AG20443 (cell line): Measurements from ENCODE around the gene OCA2.
"Not testable (repeated sequence)": the region's sequence is repeated elsewhere in the genome, so short reads cannot be mapped to it uniquely, and the experiment has no call there.

Experiments used
- DNase-seq: peaks from one replicate; pipeline ENCODE4 v3.0.0; 2012; ENCODE audit warnings: low spot score, mixed read lengths

The OCA2 gene

DNA sequence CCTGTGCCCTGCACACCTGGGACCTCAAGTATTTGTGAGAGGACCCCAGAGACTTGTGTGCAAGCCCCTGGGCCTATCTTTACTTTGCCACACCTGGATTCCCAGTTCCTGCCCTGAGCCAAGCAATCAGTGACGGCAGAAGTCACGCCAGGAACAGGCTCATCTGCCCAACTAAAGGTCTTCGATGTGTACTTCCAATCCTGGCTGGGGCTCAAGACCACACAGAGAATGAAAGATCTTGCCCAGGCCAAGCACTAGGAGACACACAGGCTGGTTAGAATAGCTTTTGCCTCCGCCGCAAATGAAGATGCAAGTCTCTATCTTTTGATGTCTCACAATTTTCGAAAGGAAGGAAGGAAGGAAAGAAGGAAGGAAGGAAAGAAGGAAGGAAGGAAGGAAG lies 228.8 kb downstream of the OCA2 start:
- no peak for DNase-seq

DNA sequence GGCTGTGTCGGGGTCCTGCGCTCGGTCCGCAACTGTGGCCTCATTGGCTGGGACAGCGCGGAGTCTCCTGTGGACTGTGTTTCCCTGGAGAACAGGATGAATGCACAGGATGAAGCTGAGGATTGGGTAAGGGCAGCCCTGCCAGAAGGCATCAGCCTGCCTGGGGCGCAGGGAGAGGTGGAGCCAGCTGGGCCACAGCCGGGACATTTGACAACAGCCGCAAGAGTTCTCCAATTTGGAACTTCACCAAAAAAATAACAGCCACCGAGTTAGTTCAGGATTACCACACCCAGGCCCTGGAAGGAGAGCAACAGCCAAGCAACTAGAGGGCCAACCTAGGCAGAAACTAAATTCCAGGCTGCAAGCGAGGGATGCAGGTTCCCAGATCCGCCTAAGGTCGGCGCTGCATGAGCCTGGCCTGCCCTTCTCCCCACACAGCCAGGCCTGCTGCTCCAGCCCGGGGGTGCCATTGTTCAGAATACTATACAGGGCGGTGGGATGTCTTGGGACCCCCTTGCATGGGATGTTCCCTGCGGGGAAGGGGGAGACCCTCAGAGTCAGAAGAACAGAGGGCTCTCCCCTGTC lies 229.3 kb downstream of the OCA2 start:
- no peak for DNase-seq

DNA sequence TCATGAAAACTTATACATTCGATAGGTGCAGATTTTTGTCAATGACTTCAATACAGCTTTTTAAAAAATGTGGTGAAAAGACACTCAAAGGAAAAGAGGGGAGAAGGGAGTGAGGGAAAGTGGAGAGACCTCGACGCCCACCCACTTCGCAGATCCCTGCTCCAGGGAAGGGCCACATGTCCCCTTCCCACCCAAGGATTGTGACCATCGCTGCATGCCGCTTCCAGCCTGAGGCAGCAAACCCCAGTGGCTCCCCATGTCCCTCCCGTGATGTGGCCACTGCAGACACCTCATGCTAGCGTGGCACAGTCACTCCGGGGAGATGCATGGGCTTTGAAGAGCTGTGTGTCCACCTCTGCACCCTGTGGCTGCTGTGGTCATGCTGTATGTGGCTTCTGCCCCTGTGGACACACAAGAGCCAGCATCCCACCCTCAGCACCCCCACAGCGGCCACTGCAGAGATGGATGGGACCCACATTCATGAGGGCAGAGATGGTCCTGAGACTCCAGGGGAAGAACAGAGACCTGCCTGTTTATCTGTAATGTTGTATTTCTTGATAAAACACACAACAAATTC lies 230.2 kb downstream of the OCA2 start:
- no peak for DNase-seq

DNA sequence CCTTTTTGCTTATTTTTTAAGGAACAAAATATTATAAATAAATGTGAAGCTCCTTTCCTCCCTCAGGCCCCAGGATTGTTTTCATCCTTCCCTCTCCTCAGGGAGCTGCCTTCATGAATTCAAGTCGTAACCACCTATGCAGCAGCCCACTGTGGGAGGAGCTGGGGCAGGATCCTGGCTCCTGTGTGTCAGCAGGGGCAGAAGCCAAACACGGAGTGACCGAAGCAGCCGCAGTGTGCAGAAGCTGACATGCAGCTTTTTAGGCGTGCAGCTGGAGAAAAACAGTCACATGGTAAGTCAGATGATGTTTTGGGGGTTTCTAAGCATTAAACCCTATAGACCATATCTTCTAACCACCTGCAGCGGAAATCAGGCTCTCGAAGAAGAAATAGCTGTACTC lies 231.3 kb downstream of the OCA2 start:
- DNase-seq = no peak

DNA sequence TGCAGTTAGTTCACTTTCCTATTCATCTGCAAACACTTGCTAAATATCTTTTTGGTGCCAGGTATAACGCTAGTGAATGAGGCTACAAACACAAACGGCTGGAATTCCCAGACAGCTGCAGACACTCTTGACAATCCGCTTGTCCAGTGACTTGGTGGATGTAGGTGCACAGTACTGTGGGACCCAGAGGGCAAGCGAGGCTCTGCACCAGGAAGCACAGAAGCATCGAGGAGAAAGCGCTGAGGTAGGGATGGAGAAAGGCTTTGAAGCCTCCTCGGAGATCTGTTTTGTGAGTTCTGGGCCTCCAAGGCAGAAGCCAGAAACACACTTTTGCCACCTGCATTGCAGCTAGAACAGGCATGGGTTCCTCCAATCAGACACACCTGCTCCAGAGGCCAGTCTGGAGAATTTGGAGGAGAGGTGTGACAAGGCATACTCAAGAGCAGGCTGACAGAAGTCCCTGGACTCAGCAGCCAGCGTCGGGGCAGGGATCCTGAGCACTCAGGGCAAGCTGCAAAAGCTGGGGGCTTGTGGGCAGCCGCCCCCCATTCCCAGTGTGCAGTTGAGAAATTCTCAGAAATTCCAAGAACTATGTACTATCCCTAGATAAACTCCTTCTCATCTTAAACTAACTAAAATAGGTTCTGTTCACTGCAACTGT lies 232.5 kb downstream of the OCA2 start:
- DNase-seq = no peak

DNA sequence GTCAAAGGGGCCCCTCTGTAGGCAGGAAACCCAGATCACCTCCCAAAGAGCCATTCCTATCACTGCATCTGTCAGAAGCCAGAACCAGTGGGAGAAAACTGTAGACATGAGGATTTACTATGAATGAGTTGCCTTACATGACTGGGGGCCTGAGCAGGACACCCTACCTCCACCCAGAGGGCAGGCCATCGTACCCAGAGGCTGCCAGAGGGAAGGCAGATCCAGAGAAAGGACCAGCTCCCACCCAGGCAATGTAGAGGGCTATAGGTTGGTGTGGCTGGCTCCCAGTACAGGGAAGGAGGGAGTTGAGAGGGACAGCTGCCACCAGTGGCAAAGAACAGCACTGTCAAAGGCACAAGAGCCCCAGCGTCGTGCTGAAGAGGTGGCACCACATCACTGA lies 233.2 kb downstream of the OCA2 start:
- no peak for DNase-seq

DNA sequence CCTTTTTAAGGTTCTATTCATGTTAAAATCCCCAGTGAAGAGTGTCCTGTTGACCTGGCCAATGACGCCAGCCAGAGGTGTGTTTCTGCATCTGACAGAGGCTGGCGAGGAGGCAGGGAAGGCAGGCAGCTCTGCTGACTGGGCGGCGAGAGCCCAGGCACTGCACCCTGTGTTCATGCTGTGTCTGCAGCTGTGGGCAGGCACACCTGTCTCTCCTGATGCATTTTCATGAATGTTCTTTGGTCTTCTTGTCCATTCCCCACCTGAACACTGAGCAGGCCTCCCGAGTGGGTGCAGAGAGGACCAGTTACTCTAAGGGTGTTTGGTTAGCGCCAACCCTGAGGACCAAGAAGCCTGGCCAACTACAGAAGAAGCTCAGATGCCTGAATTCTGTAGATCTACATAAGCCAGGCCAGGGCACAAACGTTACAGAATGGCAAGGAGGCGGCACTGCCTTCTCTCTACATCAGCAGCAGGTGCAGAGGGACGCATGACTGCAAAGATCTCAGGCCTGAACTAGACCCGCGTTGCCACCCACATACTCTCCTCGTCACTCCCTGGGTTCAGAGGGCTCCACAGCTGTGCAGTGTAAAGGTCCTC lies 233.7 kb downstream of the OCA2 start:
- DNase-seq = no peak

DNA sequence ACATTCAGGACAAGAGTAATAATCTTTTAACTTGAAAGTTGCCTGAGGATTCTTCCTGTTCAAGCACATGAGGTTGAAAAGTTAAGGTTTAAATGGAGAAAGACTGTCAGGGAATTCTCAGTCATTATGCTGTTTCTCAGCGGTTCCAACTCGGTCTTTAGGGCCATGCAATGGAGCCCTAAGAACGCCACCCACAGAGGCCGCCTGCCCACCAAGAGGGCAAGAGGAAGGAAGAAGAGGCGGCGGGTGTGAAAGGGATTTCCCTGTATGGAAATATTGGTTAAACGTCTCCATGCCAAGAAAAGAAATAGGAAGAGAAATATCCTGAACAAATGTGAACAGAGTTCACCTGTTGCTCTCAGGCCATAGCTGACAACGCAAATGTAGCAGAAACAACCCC lies 234.4 kb downstream of the OCA2 start:
- no peak for DNase-seq

DNA sequence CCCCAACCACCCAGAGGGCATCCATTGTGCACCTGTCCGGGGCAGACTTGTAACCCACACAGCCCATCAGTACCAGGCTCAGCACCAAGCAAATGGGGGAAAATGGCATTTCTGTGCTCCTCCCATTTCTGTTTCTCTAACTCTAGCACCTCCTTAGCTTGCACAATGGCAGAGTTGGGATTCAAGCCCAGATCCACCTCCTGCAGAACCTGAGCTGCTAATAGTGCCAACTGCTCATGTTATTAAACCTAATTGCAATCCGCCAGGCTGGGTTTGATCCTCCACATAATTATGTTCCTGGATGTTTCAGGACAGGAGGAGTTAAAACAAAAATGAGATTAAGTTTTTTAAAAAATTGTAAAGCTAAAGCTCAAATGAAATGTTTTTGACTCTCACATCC lies 235.0 kb downstream of the OCA2 start:
- no peak for DNase-seq

DNA sequence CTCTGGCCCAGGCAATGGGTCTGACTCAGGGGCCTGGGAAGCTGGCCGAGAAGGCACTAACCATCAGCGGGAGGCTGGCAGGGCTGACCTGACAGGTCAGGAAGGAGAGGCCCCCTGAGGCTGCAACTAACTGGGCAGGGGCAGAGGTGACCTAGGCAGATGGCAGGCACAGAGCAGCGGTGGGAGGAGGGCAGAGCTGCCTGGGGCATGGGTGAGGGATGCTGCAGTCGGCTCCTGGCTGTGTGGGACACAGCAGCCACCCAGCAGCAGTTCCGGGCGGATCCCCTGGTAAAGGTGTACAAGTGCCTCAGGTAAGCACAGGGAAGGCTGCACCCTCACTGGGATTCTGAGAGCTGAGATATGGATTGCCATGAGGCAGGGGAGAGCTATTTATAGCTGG lies 236.1 kb downstream of the OCA2 start:
- DNase-seq = no peak

DNA sequence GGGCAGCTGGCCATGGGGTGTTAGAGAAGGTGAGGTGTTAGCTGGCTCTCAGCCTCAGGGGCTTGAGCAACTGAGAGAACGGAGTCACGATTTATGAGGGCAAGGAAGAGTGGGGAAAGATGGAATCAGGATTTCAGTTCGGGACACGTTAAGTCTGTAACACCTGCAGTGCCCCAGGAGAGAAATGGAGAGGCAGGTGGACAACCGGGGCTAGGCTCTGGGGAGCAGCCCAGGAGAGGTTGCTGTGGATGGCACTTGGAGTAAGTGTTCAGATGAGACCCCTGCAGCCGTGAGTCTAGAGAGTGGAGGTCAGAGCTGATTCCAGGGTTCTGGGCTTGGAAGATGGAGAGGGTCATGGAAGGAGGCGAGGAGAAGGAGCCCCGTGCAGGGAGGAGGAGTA lies 237.9 kb downstream of the OCA2 start:
- no peak for DNase-seq

DNA sequence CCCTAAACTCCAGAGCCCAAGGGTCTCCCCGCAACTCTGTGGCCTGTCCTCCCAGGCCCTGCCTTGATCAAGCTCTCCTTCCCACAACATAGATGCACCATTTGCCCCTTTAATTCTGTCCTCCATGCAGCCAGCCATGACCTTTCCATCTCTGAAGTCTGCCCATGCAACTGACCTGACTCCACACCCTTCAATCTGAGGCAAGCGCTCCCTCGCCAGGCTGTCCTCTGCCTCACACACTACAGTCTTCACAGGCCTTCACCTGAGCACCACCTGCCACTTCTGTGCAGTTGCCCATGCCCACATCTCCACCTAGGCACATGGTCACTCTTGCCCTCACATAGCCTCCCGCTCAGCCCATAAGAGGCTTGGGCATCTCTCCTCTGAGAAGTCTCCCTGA lies 244.0 kb downstream of the OCA2 start:
- DNase-seq = peak; percentile 2

DNA sequence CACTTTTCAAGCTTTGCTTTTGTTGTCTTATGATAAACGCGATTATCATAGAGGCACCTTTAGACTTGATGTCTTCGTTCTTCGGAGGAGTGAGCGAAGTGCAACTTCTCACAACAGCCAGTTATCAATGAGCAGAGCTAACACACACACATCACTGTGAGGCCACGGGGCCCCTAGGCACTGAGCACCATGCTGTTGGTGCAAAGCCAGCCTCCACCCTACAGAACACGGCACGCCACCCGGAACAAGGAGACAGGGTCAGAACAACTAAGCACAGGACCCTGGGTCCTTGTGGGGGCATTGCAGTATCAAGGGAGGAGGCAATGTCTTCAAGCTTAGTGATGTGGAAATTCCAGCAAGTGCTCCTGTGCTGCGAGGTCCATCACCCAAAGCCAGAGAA lies 244.5 kb downstream of the OCA2 start:
- DNase-seq = peak; percentile 2

DNA sequence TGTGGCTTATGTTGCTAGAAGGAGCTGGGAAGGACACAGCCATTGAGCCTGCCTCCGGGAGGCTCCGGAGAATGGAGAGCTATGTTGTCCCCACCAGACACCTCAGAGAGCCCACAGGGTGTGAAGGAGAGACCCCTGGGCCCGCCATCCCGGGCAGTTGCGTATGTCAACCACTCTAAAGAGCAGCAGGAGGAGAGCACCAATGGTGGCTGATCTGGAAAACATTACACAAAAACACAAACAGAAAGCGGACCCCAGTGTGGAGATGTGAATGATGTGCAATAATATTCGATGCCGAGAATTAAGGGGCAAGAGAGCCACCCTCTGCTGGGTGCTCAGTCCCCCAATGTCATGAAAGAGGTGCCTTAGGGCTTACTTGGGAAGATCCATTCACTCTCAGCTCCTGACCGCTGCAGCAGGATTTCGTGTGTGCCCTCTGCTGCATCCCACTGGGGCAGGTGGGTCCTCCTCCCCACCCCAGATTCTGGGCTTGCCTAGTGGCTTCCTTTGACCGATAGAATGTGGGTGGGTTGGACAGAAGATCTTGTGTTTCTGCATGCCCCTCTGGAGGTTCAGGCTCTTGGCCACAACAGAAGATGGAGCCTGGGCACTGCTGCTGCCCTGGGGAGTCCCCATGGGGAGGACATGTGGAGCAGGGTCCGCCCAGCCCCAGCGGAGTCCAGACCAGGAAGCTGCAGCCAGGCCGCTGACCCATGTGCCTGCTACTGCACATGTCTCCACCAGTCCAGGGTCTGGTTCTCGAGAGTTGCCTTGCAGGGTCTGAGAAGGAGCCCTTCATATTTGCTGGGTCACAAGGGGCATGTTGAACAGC lies 245.3 kb downstream of the OCA2 start:
- peak; percentile 5 for DNase-seq

DNA sequence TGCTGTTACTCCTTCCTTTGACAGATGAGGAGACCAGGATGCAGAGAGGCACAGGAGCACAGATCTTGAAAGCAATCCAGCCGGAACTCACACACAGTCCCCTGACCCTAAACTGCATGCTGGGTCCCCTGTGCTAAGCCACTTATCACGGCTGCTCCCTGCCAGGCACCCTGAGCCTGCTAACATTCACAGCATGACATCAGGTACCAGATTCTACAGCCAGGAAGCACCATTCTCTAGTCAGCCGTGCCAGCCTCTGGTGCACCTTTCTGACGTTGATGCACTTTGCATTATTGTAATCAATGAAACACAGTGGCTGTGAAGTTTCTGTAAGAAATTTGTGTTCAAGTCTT lies 247.3 kb downstream of the OCA2 start:
- DNase-seq = no peak

DNA sequence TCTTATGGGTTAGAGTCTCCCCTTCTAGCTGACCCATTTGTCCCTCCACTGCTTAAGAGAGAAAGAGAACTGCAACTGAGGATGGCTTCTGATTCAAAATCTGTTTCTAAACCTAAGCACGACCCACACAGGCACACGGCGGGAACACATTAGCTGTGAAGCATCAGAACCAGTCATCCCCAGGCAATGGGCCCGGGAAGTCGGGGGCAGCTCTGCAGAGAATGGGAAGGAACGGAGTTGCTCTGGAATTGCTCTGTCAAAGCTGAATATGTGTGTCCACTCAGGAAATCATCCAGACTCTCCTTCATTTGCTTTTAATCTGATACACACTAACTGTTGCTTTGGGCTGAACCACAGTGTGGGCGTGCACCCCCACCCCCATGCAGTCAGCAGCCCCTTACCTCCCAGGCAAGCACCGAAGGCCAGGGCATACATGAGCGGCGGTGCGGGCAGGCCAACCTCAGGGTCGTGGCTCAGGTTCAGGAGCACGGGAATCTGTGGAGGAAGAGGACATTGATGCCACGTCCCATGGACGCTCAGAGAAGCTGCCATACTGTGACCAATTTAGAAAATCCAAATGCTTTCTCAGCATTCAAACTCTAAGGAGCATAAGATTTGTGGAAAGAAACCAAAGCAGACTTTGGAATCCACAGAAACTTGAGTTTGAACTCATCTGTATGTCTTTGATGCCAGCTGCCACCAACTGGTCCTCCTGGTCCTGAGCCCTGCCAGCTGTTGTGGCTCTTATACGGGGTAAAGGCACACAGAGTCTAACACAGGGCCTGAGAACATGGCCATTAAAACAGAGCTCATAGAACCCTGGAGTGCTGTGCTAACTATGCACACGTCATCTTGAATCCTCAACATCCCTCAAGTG lies 247.9 kb downstream of the OCA2 start:
- DNase-seq = no peak

DNA sequence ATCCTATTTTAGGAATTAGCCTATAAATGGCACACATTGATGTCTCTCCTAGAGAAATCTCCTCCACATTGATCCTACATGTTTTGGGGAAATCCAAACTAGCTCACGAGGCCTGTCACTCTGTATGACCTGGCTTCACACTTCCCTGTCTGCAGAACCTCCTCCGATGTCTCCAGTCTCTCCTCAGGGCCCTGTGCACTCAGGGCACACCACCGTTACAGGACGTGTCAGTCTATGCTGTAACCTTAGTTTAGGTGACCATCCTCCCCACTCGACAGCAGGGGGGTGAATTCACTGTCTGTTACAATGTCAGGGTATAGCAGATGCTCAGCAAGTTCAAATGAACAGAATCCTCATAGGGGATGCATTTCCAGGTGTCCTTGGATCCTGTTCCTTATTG lies 249.1 kb downstream of the OCA2 start:
- DNase-seq = no peak

DNA sequence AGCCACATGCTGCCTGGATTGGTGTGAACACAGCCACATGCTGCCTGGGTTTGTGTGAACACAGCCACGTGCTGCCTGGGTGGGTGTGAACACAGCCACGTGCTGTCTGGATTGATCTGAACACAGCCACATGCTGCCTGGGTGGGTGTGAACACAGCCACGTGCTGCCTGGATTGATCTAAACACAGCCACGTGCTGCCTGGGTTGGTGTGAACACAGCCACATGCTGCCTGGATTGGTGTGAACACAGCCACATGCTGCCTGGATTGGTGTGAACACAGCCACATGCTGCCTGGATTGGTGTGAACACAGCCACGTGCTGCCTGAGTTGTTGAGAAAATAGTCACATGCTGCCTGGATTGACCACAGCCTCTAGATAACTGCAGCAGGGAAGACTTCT lies 250.2 kb downstream of the OCA2 start:
- not testable (repeated sequence) for DNase-seq

DNA sequence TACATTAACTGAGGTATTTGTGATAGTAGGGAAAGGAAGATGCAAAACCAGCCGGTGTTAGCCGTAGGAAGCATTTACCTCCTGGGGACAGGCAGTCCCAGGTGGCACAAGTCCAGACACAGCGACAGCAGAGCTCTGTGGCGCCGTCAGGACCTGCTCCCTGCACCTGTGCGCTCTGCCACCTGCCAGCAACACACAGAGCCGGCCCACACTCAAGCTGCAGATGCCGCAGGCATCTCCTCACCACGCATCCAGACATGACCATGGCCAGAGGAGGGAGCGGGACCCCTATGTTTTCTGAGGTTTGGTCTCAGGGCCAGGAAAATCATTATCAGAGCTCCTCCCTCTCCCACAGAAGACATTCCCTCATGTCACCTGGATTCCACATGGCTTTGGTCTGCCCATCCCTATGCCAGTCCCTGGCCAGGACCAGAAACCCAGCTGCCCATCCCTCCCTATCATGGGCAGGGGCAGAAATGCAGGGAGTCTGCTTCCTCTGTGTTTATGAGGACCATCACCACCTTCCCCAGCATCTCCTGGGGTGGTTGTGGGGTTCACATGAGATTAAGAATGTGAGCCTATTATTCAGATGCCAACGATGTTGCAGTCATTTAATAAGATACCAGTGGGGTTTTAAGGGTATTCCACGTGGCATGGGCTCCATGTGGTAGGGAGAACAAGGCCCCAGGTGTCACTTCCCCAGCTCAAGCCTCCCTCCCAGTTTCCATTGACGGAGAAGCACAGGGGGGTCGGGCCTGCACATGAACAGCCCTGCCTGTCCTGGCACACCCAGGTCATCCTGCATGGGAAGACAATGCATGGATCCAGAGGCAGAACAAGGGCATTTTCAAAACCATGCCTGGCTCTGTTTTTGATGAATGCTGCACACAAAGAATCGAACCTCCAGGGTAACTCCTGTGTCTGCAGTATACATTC lies 251.1 kb downstream of the OCA2 start:
- DNase-seq = no peak

DNA sequence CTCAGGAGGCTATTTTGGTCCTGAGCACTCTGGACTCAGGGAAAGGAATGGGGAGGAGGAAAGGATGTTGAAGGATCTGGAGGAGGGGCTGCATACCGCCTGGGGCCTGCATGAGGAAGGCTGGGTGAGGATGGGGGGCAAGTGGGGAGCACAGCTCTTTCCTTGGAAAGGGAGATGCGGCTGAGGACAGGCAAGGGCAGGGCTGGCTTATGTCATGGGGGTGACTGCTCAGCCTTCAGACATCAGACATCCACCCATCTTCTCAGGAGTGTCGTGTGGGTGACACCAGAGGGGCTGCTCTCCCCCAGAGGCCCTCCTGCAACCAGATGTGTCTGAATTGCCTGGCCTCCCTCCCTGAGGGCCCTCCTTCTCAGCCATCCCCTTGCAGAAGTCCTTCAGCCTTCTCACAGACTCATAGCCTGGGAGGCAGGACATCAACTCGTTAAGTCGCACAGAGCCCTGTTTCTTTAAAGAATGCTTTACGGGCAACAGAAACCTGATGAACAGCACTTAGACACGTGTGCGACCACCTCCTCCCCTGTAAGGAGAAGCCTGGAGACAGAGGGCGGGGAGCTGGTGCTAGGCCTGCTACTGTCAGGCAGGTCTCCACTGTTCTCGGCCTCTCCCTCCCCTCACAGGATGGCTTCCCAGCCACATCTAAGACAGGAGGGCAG lies 252.3 kb downstream of the OCA2 start:
- no peak for DNase-seq
